Nucleus accumbens (tissue), 56 donors: Measurements from ENCODE around the gene CCDC24.
A peak's percentile ranks its signal among the peaks of the same experiment; 100 is the strongest.

Experiments
- DNase-seq, 56 donors: peaks; one replicate each; lab custom pipeline; 2025; lab: John Stamatoyannopoulos, UW

CCDC24 gene

DNA sequence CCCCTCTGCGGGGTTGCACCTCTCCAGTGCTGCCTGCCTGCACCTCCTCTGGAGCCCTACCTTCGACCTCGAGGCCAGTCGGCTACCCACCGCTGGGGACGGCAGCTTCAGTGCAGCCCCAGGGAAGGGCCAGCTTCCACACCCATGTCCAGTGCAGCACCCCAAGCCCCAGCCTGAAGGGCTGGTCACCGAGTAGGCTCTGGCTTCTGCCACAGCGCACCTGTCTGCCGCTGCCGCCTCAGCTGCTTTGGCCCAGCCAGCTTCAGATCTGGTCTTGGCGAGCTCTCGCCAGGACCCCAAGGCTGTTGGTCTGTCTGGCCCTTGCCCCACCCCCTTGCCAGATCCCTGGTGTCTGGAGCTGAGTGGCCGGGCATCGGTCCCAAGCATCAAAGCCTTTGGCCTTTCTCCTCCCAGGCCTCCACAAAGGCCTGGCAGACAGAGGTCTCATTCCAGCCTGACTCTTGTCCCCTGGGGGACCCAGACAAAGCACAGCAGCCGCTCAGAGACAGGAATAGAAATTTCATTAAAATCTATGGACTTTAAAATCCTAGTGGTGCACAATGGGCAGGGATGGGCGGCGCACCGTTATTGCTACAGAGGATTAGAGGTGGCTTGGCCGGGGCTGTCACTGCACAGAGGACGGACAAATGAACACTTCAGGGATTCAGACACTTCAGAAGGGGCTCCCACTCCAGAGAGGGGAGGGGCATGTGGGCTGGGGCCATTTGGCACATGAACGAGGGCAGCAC lies 4.8 kb downstream of the CCDC24 start:
- peak in 9 of 56 donors; percentile 8 to 41 (median 28) for DNase-seq

- no peak for DNase-seq
These were observed 5.3 kb downstream of the CCDC24 start for GRCh38 chr1:43996733-43997115.

- DNase-seq: no peak
These were observed 6.0 kb downstream of the CCDC24 start for GRCh38 chr1:43997295-43997999.

GRCh38 chr1:43998000-43998378 lies 6.6 kb downstream of the CCDC24 start:
- no peak for DNase-seq

DNA sequence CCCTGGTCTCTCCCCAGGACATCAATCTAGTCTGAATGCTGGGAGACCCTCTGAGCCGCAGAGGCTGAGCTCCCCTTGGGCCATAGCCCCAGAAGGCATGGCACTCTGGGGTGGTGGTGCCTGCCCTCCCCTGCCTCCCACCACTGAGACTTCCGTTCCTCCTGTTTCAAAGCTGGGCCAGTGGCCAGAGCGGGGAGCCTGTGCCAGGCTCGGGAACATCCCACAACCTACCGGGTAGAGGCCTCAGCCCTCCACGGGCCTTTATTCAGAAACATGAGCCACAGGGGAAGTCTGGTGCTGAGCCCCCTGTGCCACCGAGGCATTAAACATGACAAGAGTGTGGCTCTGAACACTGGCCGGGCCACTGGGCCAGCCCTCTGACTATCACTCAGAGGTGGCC lies 8.1 kb downstream of the CCDC24 start:
- DNase-seq: peak in 3 of 56 donors; percentile 13 to 26 (median 17)

DNA sequence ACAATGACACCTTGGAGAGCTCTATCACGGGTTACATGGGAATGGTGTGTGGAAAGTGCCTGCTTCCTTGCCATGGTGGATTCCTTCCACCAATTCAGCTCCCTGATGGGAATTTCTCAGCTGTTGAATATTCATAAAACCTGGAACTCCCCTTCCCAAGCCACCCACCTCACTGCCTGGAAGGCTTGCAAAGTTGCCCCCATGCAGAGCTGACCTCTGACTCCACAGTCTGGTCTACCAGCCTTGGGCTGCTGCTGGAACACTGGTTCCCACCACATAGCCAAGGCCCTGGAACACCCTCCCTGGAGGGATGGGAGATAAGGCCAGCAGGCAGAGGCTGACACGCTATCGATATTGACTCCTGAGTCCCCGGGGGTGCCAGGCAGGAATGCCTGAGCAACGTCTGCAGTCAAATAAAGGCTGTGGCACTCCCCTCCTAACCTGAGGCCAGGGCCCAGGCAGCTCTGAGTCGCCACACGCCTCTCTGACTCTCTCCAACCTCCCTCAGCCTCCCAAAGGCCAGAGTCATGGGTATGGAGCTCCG lies 8.8 kb downstream of the CCDC24 start:
- DNase-seq: no peak

GRCh38 chr1:44002165-44002564 lies 10.8 kb downstream of the CCDC24 start:
- no peak for DNase-seq

GRCh38 chr1:44002606-44003157 lies 11.3 kb downstream of the CCDC24 start:
- DNase-seq: no peak

DNA sequence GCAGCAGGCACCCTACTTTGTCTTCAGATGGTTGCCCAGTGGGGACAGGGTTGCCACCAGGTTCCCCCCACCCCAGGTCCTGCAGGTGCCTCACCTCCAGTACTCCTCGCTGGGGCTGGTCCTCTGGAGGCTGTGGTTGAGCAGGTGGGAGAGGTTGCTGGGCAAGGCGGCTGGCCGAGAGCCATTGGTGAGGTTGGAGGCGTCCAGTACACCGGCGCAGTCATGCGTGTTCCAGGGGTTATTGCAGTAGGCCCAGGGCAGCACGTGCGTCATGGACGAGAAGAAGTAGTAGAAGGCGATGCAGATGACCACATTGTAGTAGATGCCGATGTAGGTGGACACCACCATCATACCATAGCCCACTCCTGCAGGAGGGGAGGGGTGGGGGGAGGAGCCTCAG lies 16.9 kb downstream of the CCDC24 start:
- DNase-seq: no peak

DNA sequence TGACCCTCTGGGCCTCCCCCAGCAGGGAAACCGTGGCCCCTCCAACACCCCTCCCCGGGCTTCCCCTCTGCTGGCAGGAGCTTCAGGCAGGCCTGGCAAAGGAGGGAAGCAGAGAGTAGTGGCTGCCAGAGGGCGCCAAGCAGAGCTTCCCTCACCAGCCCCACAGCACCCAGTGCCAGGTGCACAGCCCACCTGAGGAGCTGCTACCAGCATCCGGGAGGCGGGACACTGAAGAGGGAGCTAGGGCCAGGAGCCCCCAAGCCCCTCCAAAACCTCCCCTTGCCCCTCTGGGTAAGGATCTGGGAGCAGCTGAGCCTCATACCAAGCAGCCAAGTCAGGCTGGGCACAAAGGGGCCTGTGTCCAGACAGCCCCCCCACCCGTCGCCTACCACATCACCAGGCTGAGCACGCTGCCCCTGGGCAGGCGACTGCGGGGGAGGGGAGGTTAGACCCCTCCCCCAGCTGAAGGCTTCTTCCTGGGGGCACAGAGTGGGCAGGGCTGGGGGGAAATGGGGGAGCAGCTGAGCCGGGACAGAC lies 19.6 kb downstream of the CCDC24 start:
- peak in 55 of 56 donors; percentile 19 to 95 (median 85) for DNase-seq

GRCh38 chr1:44012404-44012803 lies 21.0 kb downstream of the CCDC24 start:
- DNase-seq: peak in 1 of 56 donors; percentile 53

DNA sequence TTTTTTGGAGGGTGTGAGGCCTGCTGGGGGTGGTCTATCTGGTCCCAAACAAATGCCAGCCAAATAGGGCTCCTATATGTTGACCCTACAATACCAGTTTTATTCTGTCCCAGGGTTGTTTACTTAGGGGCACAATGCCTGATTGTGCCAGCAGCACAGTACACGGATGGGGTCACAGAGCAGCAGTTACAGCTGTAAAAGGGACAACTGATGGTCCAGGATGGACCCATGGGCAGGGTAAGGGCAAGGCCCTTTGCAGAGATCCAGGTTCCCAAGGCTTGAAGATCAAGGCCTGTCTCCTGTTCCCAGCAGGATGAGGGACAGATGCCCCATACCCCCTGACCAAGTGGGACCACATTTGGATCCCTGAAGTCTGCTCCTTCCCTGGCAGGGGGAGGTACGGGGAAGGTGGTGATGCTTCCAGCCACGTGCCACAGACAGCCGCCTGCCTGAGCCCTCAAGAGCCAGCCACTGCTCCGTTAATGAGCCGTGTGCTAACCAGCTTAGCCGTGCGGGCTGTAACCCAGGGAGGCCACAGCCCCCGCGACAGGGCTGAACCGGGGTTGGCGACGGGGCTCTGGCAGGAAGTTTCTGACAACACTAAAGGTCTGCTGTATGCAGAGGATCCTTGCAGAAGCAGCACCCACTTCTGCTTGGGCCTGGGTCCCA lies 21.7 kb downstream of the CCDC24 start:
- peak in 21 of 56 donors; percentile 18 to 72 (median 47) for DNase-seq

GRCh38 chr1:44013949-44014348 lies 22.6 kb downstream of the CCDC24 start:
- peak in 21 of 56 donors; percentile 13 to 68 (median 38) for DNase-seq

- peak in 5 of 56 donors; percentile 28 to 49 (median 47) for DNase-seq
These were observed 23.1 kb downstream of the CCDC24 start for GRCh38 chr1:44014365-44015104.

- DNase-seq: peak in 6 of 56 donors; percentile 19 to 35 (median 26)
These were observed 23.8 kb downstream of the CCDC24 start for GRCh38 chr1:44015206-44015605.

- DNase-seq: peak in 24 of 56 donors; percentile 23 to 82 (median 51)
These were observed 24.9 kb downstream of the CCDC24 start for GRCh38 chr1:44016041-44016889.

- DNase-seq: peak in 20 of 56 donors; percentile 18 to 65 (median 45)
These were observed 25.5 kb downstream of the CCDC24 start for GRCh38 chr1:44016890-44017400.

DNA sequence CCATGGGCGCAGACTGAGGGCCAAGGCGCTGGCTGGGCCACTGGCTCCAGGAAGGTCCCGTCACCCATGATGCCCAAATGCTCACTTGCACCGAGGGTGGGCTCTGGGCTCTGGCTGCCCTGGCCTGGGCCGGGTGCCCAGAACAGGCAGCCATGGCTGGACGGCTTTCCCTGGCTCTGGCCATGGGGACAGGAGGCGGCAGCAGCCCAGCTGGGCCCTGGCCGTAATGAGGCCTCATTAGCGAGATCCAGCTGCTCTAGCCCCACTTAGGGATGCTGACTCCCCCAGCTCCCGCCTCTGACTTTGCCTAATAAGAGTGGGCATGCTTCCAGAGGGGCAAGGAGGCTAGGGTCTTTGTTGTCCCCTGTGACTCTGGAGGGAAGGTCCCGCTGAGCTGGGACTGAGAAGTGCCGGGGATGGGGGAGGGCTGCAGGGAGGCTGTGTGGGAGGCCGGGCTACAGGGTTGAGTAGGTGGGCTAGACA lies 28.1 kb downstream of the CCDC24 start:
- DNase-seq: peak in 46 of 56 donors; percentile 21 to 82 (median 62)
